COLO829 (cell line): ENCODE results near the gene SART1.
A peak's percentile ranks its signal among the peaks of the same experiment; 100 is the strongest.
"Not testable (repeated sequence)": the region's sequence is repeated elsewhere in the genome, so short reads cannot be mapped to it uniquely, and the experiment has no call there.

Experiments
- DNase-seq: peaks from one replicate; pipeline ENCODE4 v3.0.0; 2012; ENCODE audit warnings: low spot score

The SART1 gene

GRCh38 chr11:66017321-66017720 is 55.8 kb downstream of the SART1 start:
- no peak for DNase-seq

- DNase-seq: no peak
Observed at GRCh38 chr11:66020212-66020611, 58.7 kb downstream of the SART1 start.

DNA sequence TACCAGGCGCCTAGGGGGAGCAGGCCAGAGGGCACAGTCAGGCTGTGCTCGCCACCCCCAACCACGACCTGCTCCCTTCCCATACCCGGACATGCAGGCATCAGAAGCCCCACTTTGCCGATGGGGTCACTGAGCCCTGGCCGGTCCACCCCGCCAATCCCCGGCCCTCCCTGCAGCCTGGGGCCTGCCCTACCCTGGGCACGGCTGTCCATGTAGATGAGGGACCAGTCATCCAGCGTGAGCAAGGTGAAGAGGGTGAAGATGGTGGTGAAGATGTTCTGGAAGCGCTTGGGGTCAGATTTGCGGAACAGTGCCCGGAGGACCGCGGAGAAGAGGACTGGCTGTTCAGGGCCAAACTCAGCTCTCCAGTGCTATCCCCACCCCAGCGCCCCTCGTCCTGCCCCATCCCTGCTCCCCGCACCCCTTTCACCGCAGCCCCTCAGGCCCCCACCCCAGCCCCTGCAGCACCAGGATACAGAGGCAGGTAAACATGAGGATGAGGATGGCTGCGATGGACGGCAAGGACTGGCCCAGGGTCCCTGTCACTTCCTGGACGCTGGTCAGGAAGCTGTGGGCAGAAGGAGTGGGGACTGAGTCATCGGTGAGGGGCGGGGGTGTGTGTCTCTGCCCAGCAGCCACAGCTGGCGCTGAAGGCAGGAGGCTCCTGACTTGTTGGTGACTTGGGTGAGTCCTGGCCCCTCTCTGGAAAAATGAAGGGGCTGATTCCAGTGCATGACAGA is 59.3 kb downstream of the SART1 start:
- peak; percentile 58 for DNase-seq

DNA sequence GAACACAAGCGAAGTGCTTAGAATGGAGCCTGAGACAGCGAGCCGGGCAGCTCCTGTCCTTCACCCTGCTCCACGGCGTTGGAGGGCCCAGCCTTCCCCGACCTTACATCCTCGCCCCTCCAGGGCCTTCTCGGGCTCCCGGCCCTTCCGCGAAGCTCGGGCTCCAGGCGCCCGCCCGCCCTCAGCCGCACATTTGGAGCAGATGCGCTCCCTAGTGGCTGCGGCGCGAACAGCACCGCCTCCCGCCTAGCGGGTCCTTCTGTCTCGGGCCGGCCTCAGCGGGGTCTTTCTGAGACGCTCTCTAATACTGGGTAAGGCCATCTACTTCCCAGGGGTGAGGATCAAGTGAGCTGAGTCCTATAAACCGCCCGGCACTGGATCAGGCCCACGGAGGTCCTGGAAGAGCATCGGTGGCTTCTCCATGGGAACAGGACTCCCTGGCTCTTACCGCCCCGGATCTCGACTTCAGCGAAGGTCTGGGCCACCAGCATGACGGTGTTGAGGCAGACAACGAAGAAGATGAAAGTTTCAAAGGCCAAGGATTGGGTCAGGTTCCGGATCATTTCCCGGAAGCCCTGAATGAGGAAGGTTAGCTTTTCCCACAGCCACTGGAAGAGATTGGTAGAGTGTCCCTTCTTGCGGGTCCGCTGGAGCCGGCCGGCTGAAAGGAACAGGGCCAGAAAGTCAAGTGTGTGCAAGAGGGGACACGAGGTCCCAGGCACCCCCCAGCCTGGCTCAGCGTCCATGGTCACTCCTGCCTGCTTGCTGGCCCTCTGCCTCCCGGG is 61.1 kb downstream of the SART1 start:
- DNase-seq: peak; percentile 59

DNA sequence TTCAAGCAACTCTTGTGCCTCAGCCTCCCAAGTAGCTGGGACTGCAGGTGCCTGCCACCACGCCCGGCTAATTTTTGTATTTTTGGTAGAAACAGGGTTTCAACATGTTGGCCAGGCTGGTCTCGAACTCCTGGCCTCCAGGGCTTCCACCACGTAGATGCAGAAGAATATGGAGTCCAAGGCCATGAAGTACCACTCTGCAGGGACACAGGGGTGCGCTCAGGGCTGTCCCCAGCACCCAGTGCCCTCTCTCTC is 61.6 kb downstream of the SART1 start:
- not testable (repeated sequence) for DNase-seq

GRCh38 chr11:66026017-66026529 is 64.5 kb downstream of the SART1 start, which contains the start of gene CATSPER1:
CATSPER1 (minus strand) TSS chr11:66026479; CDS start chr11:66026379, 100 bp downstream.
- DNase-seq: no peak
